OCI-LY7 (cell line): ENCODE data around the gene FNDC3B. TPM values are rescaled to one million over a fixed set of nuclear protein-coding genes. Genes with fewer than 3 reads are reported as not detected.

ENCODE experiments used
- BruUV-seq: library from RNA; stranded (reverse); fragments of 400-500 nt; replicated peaks from 2 replicates; lab custom pipeline; 2021; lab: Mats Ljungman, UMichigan
- CTCF ChIA-PET: fragments of 300-600 bp; sonication (Branson Sonifier 250); formaldehyde crosslinking; loops from one replicate; lab custom pipeline; 2022; ENCODE audit warnings: antibody characterized with exemption; ENCODE audit not compliant: unreplicated experiment; lab: Charles Lee
- POLR2A ChIA-PET: fragments of 300-600 bp; sonication (Branson Sonifier 250); formaldehyde crosslinking; loops from one replicate; lab custom pipeline; 2022; ENCODE audit warnings: antibody characterized with exemption; lab: Charles Lee
- DNase-seq: peaks from one replicate; pipeline ENCODE4 v3.0.0-alpha.2; 2015; ENCODE audit warnings: low spot score
- H2AFZ ChIP-seq: fragments of 200-600 bp; sonication (generic), shearing (Covaris generic); 2 replicates; pipeline ENCODE4 v1.6.1; 2014; ENCODE audit warnings: mild to moderate bottlenecking, antibody characterized with exemption, low read length, moderate library complexity
- H3K27ac ChIP-seq: fragments of 200-600 bp; sonication (generic); 2 replicates; pipeline ENCODE4 v1.5.1; 2014; ENCODE audit warnings: mixed run types, low read depth, mild to moderate bottlenecking, moderate library complexity, low read length, inconsistent platforms; ENCODE audit not compliant: poor library complexity, severe bottlenecking
- H3K36me3 ChIP-seq: fragments of 200-600 bp; sonication (generic); 2 replicates; pipeline ENCODE4 v1.6.1; 2014; ENCODE audit warnings: mild to moderate bottlenecking, antibody characterized with exemption, low read length, moderate library complexity, mixed read lengths; ENCODE audit not compliant: insufficient read depth
- H3K4me1 ChIP-seq: fragments of 200-600 bp; sonication (generic); 2 replicates; pipeline ENCODE4 v1.5.1; 2014; ENCODE audit warnings: mild to moderate bottlenecking, low read length; ENCODE audit not compliant: insufficient read depth, poor library complexity, severe bottlenecking
- H3K4me2 ChIP-seq: fragments of 200-600 bp; sonication (generic); 2 replicates; pipeline ENCODE4 v1.6.1; 2014; ENCODE audit warnings: mild to moderate bottlenecking, low read length
- H3K4me3 ChIP-seq: fragments of 200-600 bp; sonication (generic); 2 replicates; pipeline ENCODE4 v1.5.1; 2014; ENCODE audit warnings: mild to moderate bottlenecking, low read depth, low read length; ENCODE audit not compliant: poor library complexity, severe bottlenecking
- H3K79me2 ChIP-seq: fragments of 200-600 bp; sonication (generic); 2 replicates; pipeline ENCODE4 v1.6.1; 2016; ENCODE audit warnings: low read depth, mild to moderate bottlenecking, low read length, moderate library complexity, mixed read lengths; ENCODE audit not compliant: insufficient read depth
- H3K9me2 ChIP-seq: fragments of 200-600 bp; sonication (generic); 2 replicates; pipeline ENCODE4 v1.6.1; 2016; ENCODE audit warnings: mild to moderate bottlenecking, low read length, mixed read lengths; ENCODE audit not compliant: insufficient read depth
- H3K9me3 ChIP-seq: fragments of 200-600 bp; sonication (generic); 2 replicates; pipeline ENCODE4 v1.6.1; 2014; ENCODE audit warnings: mild to moderate bottlenecking, mixed run types, low read length, mixed read lengths
- H4K20me1 ChIP-seq: fragments of 200-600 bp; sonication (generic); 2 replicates; pipeline ENCODE4 v1.6.1; 2014; ENCODE audit warnings: mild to moderate bottlenecking, antibody characterized with exemption, low read length, moderate library complexity, mixed read lengths; ENCODE audit not compliant: insufficient read depth
- CTCF ChIP-seq: fragments of 200-600 bp; sonication (generic); conservative IDR thresholded peaks from 2 replicates; pipeline ENCODE4 v1.5.1; 2014; ENCODE audit warnings: mild to moderate bottlenecking, antibody characterized with exemption, low read length, moderate library complexity, mixed read lengths
- EZH2phosphoT487 ChIP-seq: fragments of 200-600 bp; sonication (generic); IDR thresholded peaks from 2 replicates; pipeline ENCODE4 v1.6.1; 2018; ENCODE audit warnings: low read depth, borderline replicate concordance, mild to moderate bottlenecking, mixed run types, antibody characterized with exemption, low read length, moderate library complexity, mixed read lengths
- intact Hi-C: fragments of 100-400 bp; cut with micrococcal nuclease; formaldehyde crosslinking; loops from one replicate; pipeline ENCODE4 v1.10.0; 2022; ENCODE audit not compliant: unreplicated experiment
- total RNA-seq, 2 experiments: library from RNA; depleted of rRNA in 1 of 2; stranded (reverse); fragments of >200 nt in 1 of 2; shearing (Covaris generic) in 1 of 2; gene quantifications; 2 replicates each; pipeline ENCODE4 v1.2.3, GENCODE V29; 2014 to 2022

FNDC3B gene
- total RNA-seq, 2 experiments from 2014 or later = 23.3 to 28.5 TPM

GRCh38 chr3:172302203-172302602 is 262.8 kb downstream of the FNDC3B start:
- no peaks in the 10 kb centered on the region for H3K9me2 ChIP-seq
- H3K4me2 ChIP-seq = no peak overlapping the region
- H3K27ac ChIP-seq = no peak overlapping the region
- TF ChIP-seq EZH2phosphoT487 (no peak), CTCF (no peak)
- intact Hi-C loops = no loop called here
- DNase-seq = no peak
- H3K79me2 ChIP-seq = no peaks in the 10 kb centered on the region
- no peak overlapping the region for H3K4me3 ChIP-seq
- H3K9me3 ChIP-seq = no peaks in the 10 kb centered on the region
- POLR2A ChIA-PET = no interaction called here
- no peaks in the 10 kb centered on the region for H3K4me1 ChIP-seq
- no peaks in the 10 kb centered on the region for H4K20me1 ChIP-seq
- no peak overlapping the region for H2AFZ ChIP-seq
- H3K36me3 ChIP-seq = peaks cover 4% of the 10 kb centered on the region; the same call in 1 of the 2 replicates
- CTCF ChIA-PET = no interaction called here
- BruUV-seq = no TSS peak

DNA sequence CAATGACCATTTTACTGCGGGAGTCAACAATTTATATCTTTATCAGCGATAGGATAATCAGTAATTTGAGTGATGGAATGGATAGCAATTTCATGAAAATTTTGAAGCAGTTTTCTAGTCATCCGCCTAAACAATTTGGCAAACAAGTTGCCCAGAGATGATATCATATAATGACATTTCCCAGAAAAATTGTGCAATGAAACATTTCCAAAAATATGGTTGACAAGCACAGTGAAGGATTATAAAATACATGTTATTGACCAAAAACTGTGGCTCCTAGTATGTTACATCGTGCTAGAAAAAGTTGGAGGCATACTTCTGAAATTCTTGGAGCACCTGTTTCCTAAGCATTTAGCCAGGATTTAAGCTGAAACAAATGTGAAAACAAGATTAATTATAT is 263.8 kb downstream of the FNDC3B start:
- Histone ChIP-seq H4K20me1 (no peaks in the 10 kb centered on the region), H3K79me2 (no peaks in the 10 kb centered on the region), H3K4me3 (no peak overlapping the region), H3K36me3 (peaks cover 4% of the 10 kb centered on the region; the same call in 1 of the 2 replicates), H3K4me1 (no peaks in the 10 kb centered on the region), H3K9me2 (no peaks in the 10 kb centered on the region), H3K9me3 (no peaks in the 10 kb centered on the region), H3K27ac (no peak overlapping the region), H3K4me2 (no peak overlapping the region), H2AFZ (no peak overlapping the region)
- TF ChIP-seq EZH2phosphoT487 = no peak
- TF ChIP-seq CTCF = no peak
- no peak for DNase-seq
- CTCF ChIA-PET = no interaction called here
- BruUV-seq = no TSS peak
- POLR2A ChIA-PET = no interaction called here
- intact Hi-C loops = no loop called here

GRCh38 chr3:172303941-172304558 is 264.7 kb downstream of the FNDC3B start:
- H3K9me3 ChIP-seq = no peaks in the 10 kb centered on the region
- no peaks in the 10 kb centered on the region for H4K20me1 ChIP-seq
- no peak overlapping the region for H3K4me3 ChIP-seq
- peaks cover under 1% of the 10 kb centered on the region; the same call in 1 of the 2 replicates for H3K36me3 ChIP-seq
- no peak overlapping the region for H3K27ac ChIP-seq
- TF ChIP-seq CTCF (no peak), EZH2phosphoT487 (no peak)
- no peaks in the 10 kb centered on the region for H3K4me1 ChIP-seq
- intact Hi-C loops = no loop called here
- no peak overlapping the region for H3K4me2 ChIP-seq
- ChIA-PET CTCF (no interaction called here), POLR2A (no interaction called here)
- H3K9me2 ChIP-seq = no peaks in the 10 kb centered on the region
- no peak for DNase-seq
- H2AFZ ChIP-seq = no peak overlapping the region
- BruUV-seq = no TSS peak
- no peaks in the 10 kb centered on the region for H3K79me2 ChIP-seq
